BJ (cell line): ENCODE data around the gene AFF3. TPM values are rescaled to one million over a fixed set of nuclear protein-coding genes. Genes with fewer than 3 reads are reported as not detected.

Experiments
- CTCF ChIA-PET: fragments of 350-600 bp; formaldehyde crosslinking; extraction: SDS; loops from one replicate; lab custom pipeline; 2021; ENCODE audit warnings: antibody characterized with exemption, inconsistent platforms; lab: Yijun Ruan, JAX
- POLR2A ChIA-PET: fragments of 300-600 bp; sonication (Branson Sonifier 250); formaldehyde crosslinking; extraction: SDS; loops from one replicate; lab custom pipeline; 2021; ENCODE audit warnings: antibody characterized with exemption; lab: Charles Lee
- DNase-seq: peaks from one replicate; pipeline ENCODE4 v3.0.0-alpha.2; 2011; ENCODE audit warnings: low read depth
- H3K27me3 ChIP-seq: 2 replicates; pipeline ENCODE4 v1.6.0; 2011; ENCODE audit warnings: low read length; ENCODE audit not compliant: control insufficient read depth, insufficient read depth
- H3K36me3 ChIP-seq: 2 replicates; pipeline ENCODE4 v1.5.1; 2011; ENCODE audit warnings: low read length; ENCODE audit not compliant: control insufficient read depth, insufficient read depth
- H3K4me3 ChIP-seq: 2 replicates; pipeline ENCODE4 v1.5.1; 2011; ENCODE audit warnings: low read depth, mild to moderate bottlenecking, control low read depth, low read length
- CTCF ChIP-seq: IDR thresholded peaks from 2 replicates; pipeline ENCODE4 v1.5.1; 2011; ENCODE audit warnings: low read depth, mild to moderate bottlenecking, control low read depth, inconsistent platforms, low read length, moderate library complexity; ENCODE audit not compliant: insufficient read depth
- polyA plus RNA-seq: library from polyadenylated mRNA; depleted of rRNA; stranded (reverse); fragments of >200 nt; gene quantifications from 2 replicates; pipeline ENCODE4 v1.2.3, GENCODE V29; 2011

The AFF3 gene
- polyA plus RNA-seq, 1 experiment, result 11.5 TPM

GRCh38 chr2:99957332-99958133 lies 184.9 kb downstream of the AFF3 start:
- no peaks in the 10 kb centered on the region for H3K27me3 ChIP-seq
- no peak for TF ChIP-seq CTCF
- H3K36me3 ChIP-seq, result no peaks in the 10 kb centered on the region
- no peak overlapping the region for H3K4me3 ChIP-seq
- DNase-seq, result peak; percentile 35
- POLR2A ChIA-PET, result no interaction called here
- CTCF ChIA-PET, result no interaction called here

DNA sequence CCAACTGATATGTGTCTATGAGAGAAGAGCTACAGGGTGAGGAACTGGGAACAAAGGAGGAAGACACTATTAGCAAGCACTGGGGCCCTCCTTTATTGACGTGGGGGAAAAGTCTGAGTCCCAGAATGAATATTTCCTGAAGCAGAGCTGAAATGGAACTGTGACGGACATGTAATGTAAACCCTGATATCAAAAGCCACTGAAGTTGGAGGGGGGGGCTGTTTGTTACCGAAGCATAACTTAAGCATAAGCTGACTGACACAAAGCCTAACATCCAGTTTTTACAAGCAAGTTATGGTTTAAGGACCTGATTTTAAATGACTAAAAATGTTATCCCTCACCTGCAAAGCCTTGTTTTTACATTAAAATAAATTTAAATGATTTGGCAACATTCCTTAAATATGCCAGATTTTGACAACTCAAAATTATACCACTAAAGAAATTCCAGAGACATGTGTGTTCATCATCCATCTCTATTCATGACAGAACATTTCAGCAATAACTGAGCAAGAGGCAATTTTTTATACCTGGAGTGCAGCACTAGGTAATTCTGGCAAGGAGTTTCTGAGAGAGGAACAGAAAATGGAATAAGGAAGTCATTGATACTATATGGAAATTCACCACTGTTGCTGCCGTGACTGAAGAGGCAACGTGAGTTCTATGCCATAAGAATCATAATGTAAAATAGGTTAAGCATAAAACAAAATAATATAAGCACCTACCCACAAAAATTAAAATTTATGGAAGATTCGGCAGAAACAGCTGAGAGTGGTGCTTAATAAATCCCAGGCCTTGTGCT lies 186.0 kb downstream of the AFF3 start:
- no peak for TF ChIP-seq CTCF
- H3K4me3 ChIP-seq, result no peak overlapping the region
- POLR2A ChIA-PET, result no interaction called here
- no peaks in the 10 kb centered on the region for H3K36me3 ChIP-seq
- CTCF ChIA-PET, result no interaction called here
- H3K27me3 ChIP-seq, result no peaks in the 10 kb centered on the region
- DNase-seq, result no peak

DNA sequence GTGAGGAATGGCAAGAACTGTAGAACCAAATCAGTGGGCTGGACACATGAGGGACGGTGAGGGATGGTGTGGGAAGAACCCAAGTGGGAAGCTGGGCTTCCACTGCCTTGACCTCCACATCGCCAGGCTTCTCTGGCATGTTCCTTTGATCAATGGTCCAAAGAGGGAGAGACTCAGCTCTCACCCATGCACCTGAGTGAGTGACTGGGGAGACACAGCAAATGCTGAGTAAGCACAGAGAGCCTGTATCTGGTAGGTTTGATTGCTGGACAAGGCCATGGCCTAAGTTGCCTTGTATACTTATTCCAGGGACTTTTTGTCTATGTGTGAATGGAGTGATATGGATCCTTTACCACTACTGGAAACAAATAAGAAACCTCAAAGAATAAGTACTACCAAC lies 188.6 kb downstream of the AFF3 start:
- no peaks in the 10 kb centered on the region for H3K27me3 ChIP-seq
- ChIA-PET CTCF (no interaction called here), POLR2A (no interaction called here)
- no peak for DNase-seq
- no peaks in the 10 kb centered on the region for H3K36me3 ChIP-seq
- TF ChIP-seq CTCF, result no peak
- H3K4me3 ChIP-seq, result no peak overlapping the region

GRCh38 chr2:99949963-99950362 lies 192.4 kb downstream of the AFF3 start:
- no peaks in the 10 kb centered on the region for H3K27me3 ChIP-seq
- POLR2A ChIA-PET, result no interaction called here
- H3K4me3 ChIP-seq, result no peak overlapping the region
- H3K36me3 ChIP-seq, result no peaks in the 10 kb centered on the region
- TF ChIP-seq CTCF, result no peak
- CTCF ChIA-PET, result no interaction called here
- DNase-seq, result no peak

DNA sequence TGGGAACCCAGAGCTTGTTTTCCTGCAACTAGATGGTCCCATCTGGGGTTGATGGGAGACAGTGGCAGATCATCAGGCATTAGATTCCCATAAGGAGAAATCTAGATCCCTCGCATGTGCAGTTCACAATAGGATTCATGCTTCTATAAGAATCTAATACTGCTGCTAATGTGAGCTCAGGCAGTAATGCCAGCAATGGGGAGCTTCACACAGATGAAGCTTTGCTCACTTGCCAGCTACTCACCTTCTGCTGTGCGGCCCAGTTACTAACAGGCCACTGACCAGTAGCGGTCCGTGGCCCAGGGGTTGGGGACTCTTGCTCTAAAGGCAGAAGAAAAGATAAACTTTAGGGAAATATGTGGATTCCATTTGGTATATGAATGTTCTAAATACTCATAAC lies 192.9 kb downstream of the AFF3 start:
- POLR2A ChIA-PET, result no interaction called here
- Histone ChIP-seq H3K4me3 (no peak overlapping the region), H3K36me3 (no peaks in the 10 kb centered on the region), H3K27me3 (no peaks in the 10 kb centered on the region)
- no peak for TF ChIP-seq CTCF
- CTCF ChIA-PET, result no interaction called here
- no peak for DNase-seq
